Panc1 (cell line): Measurements from ENCODE around the gene HIPK4. TPM values are rescaled to one million over a fixed set of nuclear protein-coding genes. Genes with fewer than 3 reads are reported as not detected.

Experiments used
- ATAC-seq: fragments of 200-7000 bp; cut with Tn5 transposase; 2 replicates; pipeline ENCODE4 v1.9.1; 2020; ENCODE audit warnings: mild to moderate bottlenecking, moderate library complexity
- BruUV-seq: library from RNA; stranded (reverse); fragments of 400-500 nt; replicated peaks from 2 replicates; lab custom pipeline; 2021; lab: Mats Ljungman, UMichigan
- CTCF ChIA-PET: fragments of 300-600 bp; sonication (Branson Sonifier 250); formaldehyde crosslinking; loops from one replicate; lab custom pipeline; 2022; ENCODE audit warnings: antibody characterized with exemption; lab: Charles Lee
- POLR2A ChIA-PET: fragments of 300-600 bp; sonication (Branson Sonifier 250); formaldehyde crosslinking; loops from one replicate; lab custom pipeline; 2022; ENCODE audit warnings: antibody characterized with exemption; lab: Charles Lee
- DNase-seq: peaks from one replicate; pipeline ENCODE4 v3.0.0-alpha.2; 2010; ENCODE audit warnings: low read depth, low spot score
- H3K27ac ChIP-seq: 2 replicates; pipeline ENCODE4 v1.5.1; 2011; ENCODE audit warnings: mild to moderate bottlenecking, low read length, inconsistent platforms
- H3K27me3 ChIP-seq: fragments of 200-500 bp; sonication (Bioruptor generic); 2 replicates; pipeline ENCODE4 v1.6.0; 2014; ENCODE audit warnings: low read length, inconsistent platforms; ENCODE audit not compliant: control insufficient read depth, insufficient read depth
- H3K36me3 ChIP-seq: fragments of 200-500 bp; sonication (Bioruptor generic); 2 replicates; pipeline ENCODE4 v1.5.1; 2014; ENCODE audit warnings: inconsistent platforms, mild to moderate bottlenecking, low read length, moderate library complexity; ENCODE audit not compliant: control insufficient read depth, insufficient read depth
- H3K4me1 ChIP-seq: 2 replicates; pipeline ENCODE4 v1.5.1; 2011; ENCODE audit warnings: inconsistent platforms, mild to moderate bottlenecking, low read length, moderate library complexity; ENCODE audit not compliant: control insufficient read depth, insufficient read depth
- H3K4me3 ChIP-seq, 2 experiments: 2 replicates each; pipeline ENCODE4 v1.5.1; 2011 to 2012; ENCODE audit warnings: low read depth in 2 of 2, low read length in 2 of 2, mild to moderate bottlenecking in 2 of 2, inconsistent platforms in 1 of 2, moderate library complexity in 1 of 2
- H3K9me3 ChIP-seq: fragments of 200-500 bp; sonication (Bioruptor generic); 2 replicates; pipeline ENCODE4 v1.5.1; 2014; ENCODE audit warnings: low read depth, mild to moderate bottlenecking, inconsistent platforms, low read length, moderate library complexity; ENCODE audit not compliant: control insufficient read depth, insufficient read depth
- POLR2AphosphoS5 ChIP-seq: IDR thresholded peaks from 2 replicates; pipeline ENCODE4 v1.6.1; 2012; ENCODE audit warnings: mild to moderate bottlenecking, low read depth, low read length, moderate library complexity
- REST ChIP-seq, 2 experiments: IDR thresholded peaks; 2 replicates each; pipeline ENCODE4 v1.6.1; 2011 to 2012; ENCODE audit warnings: low read depth in 2 of 2, control low read depth in 1 of 2, low read length in 1 of 2, mild to moderate bottlenecking in 1 of 2, moderate library complexity in 1 of 2; ENCODE audit not compliant: insufficient read depth in 1 of 2
- SIN3A ChIP-seq: IDR thresholded peaks from 2 replicates; pipeline ENCODE4 v1.6.1; 2012; ENCODE audit warnings: low read depth, mild to moderate bottlenecking, low read length, moderate library complexity, borderline replicate concordance; ENCODE audit not compliant: insufficient read depth
- TCF7L2 ChIP-seq: IDR thresholded peaks from 2 replicates; pipeline ENCODE4 v1.6.1; 2011; ENCODE audit warnings: mild to moderate bottlenecking, low read depth, low read length, inconsistent platforms
- in situ Hi-C: cut with HindIII; loops from 2 replicates; pipeline ENCODE4 v1.10.0; 2016; ENCODE audit warnings: low sequenced_read_pairs, low pct_unique_long_range_greater_than_20kb
- intact Hi-C: fragments of 100-400 bp; cut with micrococcal nuclease; formaldehyde crosslinking; loops from one replicate; pipeline ENCODE4 v1.10.0; 2022; ENCODE audit not compliant: unreplicated experiment
- total RNA-seq: library from RNA; stranded (reverse); gene quantifications from one replicate; pipeline ENCODE4 v1.2.1, GENCODE V29; 2021; ENCODE audit not compliant: unreplicated experiment
- TF ChIP-seq, protein P1 (sequence below): fragments of 450-650 bp; IDR thresholded peaks from 2 replicates; pipeline ENCODE4 v1.5.1; 2017; ENCODE audit warnings: mild to moderate bottlenecking

The HIPK4 gene
- total RNA-seq, 1 experiment from 2014 or later = 0.13 TPM

- ChIA-PET CTCF (interaction anchor here (0.5 to 0.7 kb wide), 5 partner anchors 28 to 188 kb away, joined by 3 to 5 read pairs (median 4); no protein-coding TSS in a partner anchor), POLR2A (interaction anchor here (0.7 to 0.8 kb wide), 2 partner anchors 184 to 264 kb away, joined by 7 to 11 read pairs; no protein-coding TSS in a partner anchor)
- Histone ChIP-seq H3K4me3 (peak overlapping the region; percentile 53 to 64), H3K27ac (peak overlapping the region; percentile 92), H3K4me1 (peaks cover 36% of the 10 kb centered on the region), H3K27me3 (no peaks in the 10 kb centered on the region), H3K9me3 (no peaks in the 10 kb centered on the region), H3K36me3 (peaks cover 4% of the 10 kb centered on the region; the same call in 1 of the 2 replicates)
- DNase-seq (no peak), ATAC-seq (peak; percentile 83)
- in situ Hi-C loops = no loop called here
- BruUV-seq = TSS peak; percentile 95
- intact Hi-C loops = no loop called here
- 0 out of 4 replicates have a peak, but pooled peaks of 1 of the 2 experiments have one; percentile 23 for TF ChIP-seq REST (IDR thresholded peaks at IDR 0.05; ENCODE audit: insufficient read depth in 1 of 2, low read depth in 2 of 2, low read length in 1 of 2)
- peak; percentile 70; the same call in 1 of the 2 replicates for TF ChIP-seq SIN3A
- no peak for TF ChIP-seq TCF7L2
- TF ChIP-seq, protein P1, sequence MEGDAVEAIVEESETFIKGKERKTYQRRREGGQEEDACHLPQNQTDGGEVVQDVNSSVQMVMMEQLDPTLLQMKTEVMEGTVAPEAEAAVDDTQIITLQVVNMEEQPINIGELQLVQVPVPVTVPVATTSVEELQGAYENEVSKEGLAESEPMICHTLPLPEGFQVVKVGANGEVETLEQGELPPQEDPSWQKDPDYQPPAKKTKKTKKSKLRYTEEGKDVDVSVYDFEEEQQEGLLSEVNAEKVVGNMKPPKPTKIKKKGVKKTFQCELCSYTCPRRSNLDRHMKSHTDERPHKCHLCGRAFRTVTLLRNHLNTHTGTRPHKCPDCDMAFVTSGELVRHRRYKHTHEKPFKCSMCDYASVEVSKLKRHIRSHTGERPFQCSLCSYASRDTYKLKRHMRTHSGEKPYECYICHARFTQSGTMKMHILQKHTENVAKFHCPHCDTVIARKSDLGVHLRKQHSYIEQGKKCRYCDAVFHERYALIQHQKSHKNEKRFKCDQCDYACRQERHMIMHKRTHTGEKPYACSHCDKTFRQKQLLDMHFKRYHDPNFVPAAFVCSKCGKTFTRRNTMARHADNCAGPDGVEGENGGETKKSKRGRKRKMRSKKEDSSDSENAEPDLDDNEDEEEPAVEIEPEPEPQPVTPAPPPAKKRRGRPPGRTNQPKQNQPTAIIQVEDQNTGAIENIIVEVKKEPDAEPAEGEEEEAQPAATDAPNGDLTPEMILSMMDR = peak; percentile 95
- peak; percentile 83 for TF ChIP-seq POLR2AphosphoS5
These were observed 31.1 kb upstream of the HIPK4 start for GRCh38 chr19:40420766-40421765.

DNA sequence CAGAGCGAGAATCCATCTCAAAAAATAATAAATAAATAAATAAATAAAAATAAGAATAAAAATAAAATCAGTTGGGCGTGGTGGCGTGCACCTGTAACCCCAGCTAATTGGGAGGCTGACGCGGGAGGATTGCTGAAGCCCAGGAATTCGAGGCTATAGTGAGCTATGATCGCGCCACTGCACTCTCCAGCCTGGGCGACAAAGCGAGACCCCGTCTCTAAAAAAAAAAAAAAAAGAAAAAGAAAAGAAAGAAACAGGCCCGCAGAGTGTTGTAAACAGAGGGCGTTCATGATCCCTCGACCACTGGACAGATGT is 30.4 kb upstream of the HIPK4 start:
- ATAC-seq (no peak), DNase-seq (no peak)
- CTCF ChIA-PET = interaction anchor here (0.6 to 0.7 kb wide), 4 partner anchors 28 to 189 kb away, joined by 3 to 5 read pairs (median 4); no protein-coding TSS in a partner anchor
- no peaks in the 10 kb centered on the region for H3K27me3 ChIP-seq
- H3K27ac ChIP-seq = peak overlapping the region; percentile 92
- peaks cover 36% of the 10 kb centered on the region for H3K4me1 ChIP-seq
- in situ Hi-C loops = no loop called here
- no peaks in the 10 kb centered on the region for H3K9me3 ChIP-seq
- peaks cover 4% of the 10 kb centered on the region; the same call in 1 of the 2 replicates for H3K36me3 ChIP-seq
- TF ChIP-seq, protein P1 = no peak
- no peak for TF ChIP-seq TCF7L2
- TF ChIP-seq POLR2AphosphoS5 = no peak
- no peak for TF ChIP-seq REST (IDR thresholded peaks at IDR 0.05; ENCODE audit: insufficient read depth in 1 of 2, low read depth in 2 of 2, low read length in 1 of 2)
- TF ChIP-seq SIN3A = no peak
- peak overlapping the region; percentile 53 to 64 for H3K4me3 ChIP-seq
- intact Hi-C loops = no loop called here
- POLR2A ChIA-PET = interaction anchor here (0.7 to 0.8 kb wide), 2 partner anchors 185 to 263 kb away, joined by 7 to 11 read pairs; no protein-coding TSS in a partner anchor
- BruUV-seq = no TSS peak
